MM.1S (cell line): Measurements from ENCODE around the gene NUP98.

Source experiments
- EZH2 ChIP-seq: fragments of 300-600 bp; sonication (generic); optimal IDR thresholded peaks from 2 replicates; pipeline ENCODE3; 2017; ENCODE audit warnings: low read depth, mild to moderate bottlenecking, antibody characterized with exemption, low read length, mixed read lengths
- EZH2phosphoT487 ChIP-seq: fragments of 300-600 bp; sonication (generic); IDR thresholded peaks from 2 replicates; pipeline ENCODE4 v1.6.1; 2018; ENCODE audit warnings: antibody characterized with exemption, low read length
- TF ChIP-seq, protein P1 (sequence below): fragments of 300-600 bp; sonication (generic); IDR thresholded peaks from 2 replicates; pipeline ENCODE4 v1.5.1; 2016; ENCODE audit warnings: antibody characterized with exemption, low read length, mixed read lengths

DNA sequence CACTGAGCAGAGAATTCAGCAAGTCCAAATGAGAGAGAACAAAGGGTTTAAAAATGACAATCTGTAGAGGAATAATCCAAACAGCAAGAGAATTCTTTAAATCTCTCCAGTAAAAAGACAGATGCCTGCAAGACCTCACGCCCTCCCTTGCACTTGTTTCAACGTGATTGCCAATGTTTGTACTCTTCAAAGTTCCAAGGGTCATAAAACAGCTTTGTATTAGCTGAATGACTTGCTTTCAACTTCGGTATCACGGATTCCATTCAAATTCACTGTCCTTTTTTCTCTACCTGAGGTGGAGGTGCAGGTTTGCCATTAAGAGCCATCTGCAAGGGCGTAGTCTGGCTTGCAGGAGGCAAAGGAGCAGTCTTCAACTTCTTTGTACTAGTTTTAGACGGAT is 85.1 kb downstream of the NUP98 start:
- TF ChIP-seq, protein P1, sequence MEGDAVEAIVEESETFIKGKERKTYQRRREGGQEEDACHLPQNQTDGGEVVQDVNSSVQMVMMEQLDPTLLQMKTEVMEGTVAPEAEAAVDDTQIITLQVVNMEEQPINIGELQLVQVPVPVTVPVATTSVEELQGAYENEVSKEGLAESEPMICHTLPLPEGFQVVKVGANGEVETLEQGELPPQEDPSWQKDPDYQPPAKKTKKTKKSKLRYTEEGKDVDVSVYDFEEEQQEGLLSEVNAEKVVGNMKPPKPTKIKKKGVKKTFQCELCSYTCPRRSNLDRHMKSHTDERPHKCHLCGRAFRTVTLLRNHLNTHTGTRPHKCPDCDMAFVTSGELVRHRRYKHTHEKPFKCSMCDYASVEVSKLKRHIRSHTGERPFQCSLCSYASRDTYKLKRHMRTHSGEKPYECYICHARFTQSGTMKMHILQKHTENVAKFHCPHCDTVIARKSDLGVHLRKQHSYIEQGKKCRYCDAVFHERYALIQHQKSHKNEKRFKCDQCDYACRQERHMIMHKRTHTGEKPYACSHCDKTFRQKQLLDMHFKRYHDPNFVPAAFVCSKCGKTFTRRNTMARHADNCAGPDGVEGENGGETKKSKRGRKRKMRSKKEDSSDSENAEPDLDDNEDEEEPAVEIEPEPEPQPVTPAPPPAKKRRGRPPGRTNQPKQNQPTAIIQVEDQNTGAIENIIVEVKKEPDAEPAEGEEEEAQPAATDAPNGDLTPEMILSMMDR, result no peak
- TF ChIP-seq EZH2phosphoT487, result no peak
- no peak for TF ChIP-seq EZH2
